NCI-H2227 treated with DMSO at 0.1 percent for 48 hours (cell line): ENCODE measurements around the gene SCNN1A.

Experiments
- DNase-seq: peaks from one replicate; lab custom pipeline; 2025; lab: John Stamatoyannopoulos, UW

The SCNN1A gene

DNA sequence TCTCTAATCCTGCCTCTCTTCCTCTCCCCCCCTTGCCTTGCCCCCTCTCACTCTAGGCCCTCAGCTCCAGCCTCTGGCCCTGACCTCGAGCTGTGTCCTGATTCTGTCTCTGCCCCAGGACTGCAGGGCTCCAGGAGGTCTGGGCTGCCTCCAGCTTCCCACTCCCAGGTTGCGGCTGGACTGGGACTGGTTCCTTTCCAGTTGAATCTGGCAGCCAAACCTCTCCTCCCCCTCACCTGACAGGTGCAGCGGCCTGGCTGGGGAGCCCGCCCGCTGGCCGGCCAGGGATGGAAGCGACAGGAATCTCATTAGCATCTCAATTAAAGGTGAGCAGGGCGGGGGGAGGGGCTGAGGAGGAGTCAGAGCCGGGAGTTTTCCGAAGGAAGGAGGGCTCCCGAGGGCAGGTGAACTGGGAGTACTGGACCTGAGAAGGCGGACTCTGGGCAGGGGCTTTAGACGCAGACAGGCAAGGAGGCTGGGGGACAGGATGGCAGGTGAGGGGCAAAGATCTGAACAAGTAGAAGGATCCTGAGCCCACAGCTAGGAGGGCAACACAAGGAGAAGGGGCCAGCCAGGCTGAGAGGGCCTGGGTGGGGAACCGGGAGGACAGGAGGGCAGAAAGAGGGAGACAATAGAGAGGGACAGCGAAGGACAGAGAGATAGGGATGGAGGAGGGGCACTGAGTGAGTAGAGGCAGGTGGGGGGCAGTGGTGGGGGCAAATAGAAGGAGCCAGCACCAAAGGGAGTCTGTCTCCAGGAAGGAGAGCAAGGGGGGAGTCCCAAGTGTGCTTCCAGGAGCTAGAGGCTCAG is at the start of gene SCNN1A:
Gene SCNN1A (minus strand): TSS at position 295 of the 810 bp plus-strand sequence. CDS start 780 bp downstream, outside the sequence.
- no peak for DNase-seq

DNA sequence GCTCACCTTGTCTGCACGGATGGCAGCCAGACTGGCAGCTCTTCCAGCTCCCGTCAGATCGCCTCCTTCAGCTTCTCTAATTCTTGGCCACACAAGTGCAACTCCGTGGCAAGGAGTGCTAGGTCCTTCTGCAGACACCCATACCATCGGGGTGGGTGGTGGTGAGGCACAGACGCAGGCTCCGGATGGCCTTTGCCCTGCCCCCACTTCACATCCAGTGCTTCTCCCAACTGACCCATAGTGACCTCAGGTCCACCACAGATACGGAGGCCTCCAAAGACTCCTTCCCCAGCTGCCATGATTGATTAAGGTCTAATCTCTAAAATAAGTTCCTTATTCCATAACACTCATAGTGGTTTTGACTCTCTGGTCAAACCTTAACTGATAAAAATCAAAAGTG is 49.5 kb upstream of the SCNN1A start:
- DNase-seq = no peak

DNA sequence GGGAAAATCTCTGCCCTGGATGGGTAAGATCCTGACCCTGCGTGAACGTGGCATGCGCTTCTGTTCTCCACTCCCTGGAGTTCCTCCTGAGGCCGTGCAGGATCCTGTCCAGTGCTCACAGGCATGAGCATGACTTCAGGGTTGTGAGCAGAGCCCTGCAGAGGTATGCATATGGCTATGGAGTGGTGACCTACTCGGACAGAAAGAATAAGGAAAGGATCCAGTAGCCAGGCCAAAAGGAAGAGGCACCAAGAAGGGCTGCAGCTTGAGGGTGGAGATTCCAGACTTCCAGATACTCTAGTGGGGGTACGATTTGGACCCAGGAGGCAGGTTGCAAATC is 48.6 kb upstream of the SCNN1A start:
- no peak for DNase-seq

DNA sequence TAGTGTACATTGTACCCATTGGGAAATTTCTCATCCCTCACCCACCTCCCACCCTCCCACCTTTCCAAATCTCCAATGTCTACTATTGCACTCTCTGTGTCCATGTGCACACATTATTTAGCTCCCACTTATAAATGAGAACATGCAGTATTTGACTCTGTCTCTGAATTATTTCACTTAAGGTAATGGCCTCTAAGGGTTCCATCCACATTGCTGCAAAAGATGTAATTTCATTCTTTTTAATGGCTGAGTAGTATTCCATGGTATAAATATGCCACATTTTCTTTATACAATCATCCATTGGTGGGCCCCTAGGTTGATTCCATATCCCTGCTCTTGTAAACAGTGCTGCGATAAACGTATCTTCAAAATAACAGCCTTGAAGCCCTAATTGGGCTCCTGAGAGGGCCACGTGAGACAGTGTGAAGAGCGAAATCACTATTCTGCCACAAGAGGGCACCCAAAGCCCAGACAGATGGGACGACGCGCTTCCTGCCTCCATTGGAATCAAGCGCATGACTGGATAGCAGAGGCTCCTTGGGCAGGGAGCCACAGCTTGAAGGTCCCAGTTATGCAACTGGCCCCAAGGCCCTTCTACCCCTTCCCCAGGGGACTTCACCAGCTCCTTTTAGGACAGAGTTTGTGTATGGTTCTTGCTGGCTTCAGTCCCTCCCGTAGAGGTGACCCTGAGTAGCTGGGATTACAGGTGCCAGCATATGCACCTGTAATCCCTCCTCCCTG is 48.1 kb upstream of the SCNN1A start:
- DNase-seq = peak; percentile 48

DNA sequence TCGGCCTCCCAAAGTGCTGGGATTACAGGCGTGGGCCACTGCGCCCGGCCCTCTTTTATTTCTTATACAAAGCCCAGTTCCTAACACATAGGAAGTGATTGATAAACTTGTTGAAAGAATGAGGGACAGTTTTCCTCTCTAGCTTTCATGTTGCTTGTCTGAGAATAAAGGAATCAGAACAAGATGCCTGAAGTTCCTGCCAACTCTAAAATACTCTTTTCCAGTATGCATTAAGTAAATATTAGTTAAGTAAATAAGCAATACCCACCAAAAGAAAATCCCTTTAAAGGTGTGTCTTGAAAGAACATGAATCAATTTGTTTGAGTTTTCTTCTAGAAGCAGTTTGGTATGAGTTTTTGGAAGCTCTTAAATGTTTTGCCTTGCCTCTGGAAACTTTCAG is 45.0 kb upstream of the SCNN1A start:
- DNase-seq = no peak

DNA sequence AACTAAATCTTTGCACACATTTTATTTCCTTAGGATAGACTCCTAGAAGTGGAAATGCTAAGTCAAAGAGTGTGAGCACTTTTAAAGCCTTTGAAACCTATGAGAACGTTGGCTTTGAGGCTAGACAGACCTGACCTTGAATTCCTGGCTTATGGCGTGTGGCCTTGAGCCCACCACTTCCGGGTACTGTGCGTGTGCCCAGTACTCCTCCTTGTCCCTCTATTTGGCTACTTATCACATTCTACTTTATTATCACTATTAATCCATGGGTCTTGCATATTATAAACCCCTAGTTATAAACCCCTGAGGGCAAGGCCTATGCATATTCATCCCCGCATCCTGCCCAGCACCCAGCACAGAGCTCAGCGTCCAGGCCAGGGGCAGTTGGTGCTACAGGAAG is 43.4 kb upstream of the SCNN1A start:
- DNase-seq = no peak

DNA sequence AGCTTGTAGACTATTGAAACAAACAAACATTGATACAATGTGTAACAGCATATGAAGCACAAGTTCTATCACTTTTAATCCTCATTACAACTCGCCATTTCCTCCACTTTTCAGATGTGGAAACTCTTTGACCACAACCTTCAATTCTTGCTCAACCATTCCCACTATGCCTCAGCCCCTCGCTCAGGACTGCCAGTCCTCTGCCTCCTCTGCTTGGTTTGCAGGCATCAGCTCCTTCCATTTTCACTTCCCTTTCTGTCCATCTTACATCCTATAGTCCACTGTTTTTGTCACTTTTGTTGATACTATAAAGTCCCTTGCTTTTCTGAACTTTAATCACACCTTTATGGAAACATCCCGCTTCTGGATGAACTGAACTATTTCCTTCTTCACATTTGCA is 41.2 kb upstream of the SCNN1A start:
- DNase-seq = no peak

DNA sequence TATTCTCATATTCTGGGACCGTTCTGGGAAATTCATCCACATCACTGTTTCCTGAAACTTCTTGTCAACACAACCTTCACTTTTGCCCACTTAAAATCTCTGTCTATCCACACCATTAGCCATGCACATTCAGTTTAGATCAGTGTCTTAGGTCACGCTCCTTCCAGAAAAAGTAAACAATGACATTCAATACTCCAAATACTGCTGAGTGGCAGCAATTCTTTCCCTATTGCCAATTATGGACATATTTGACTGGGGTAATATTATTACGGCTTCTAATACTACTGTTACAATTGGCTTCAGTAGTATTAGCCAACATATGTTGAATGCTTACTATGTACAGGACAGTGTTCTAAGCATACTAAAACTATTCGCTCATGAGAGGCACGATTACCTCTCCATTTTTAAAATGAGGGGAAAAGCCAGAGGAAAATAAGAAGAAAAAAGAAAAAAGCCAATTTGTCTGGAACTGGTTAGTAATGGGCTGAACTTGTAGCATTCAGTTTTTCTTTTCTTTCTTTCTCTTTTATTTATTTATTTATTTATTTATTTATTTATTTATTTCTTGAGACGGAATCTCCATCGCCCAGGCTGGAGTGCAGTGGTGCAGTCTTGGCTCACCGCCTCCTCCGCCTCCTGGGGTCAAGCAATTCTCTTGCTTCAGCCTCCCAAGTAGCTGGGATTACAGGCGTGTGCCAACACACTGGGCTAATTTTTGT is 32.0 kb upstream of the SCNN1A start:
- DNase-seq = no peak

DNA sequence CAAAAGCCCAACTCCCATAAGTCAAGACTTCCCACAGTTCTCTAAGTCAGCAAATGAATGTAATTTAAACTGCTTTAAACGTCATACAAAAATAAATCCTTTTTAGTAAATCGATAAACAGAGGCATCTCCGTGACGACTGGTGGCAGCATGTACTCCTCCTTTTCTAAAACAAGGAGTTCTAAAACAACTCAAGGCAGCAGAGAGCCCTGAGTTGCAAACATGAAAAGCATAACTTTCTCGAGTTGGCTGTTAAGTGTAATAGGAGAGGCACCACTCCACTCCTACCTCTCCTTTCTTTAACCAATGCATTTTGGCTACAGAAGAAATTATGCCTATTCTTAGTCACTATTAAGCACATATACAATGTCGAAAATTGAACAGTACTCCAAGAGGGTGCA is 30.6 kb upstream of the SCNN1A start:
- no peak for DNase-seq

DNA sequence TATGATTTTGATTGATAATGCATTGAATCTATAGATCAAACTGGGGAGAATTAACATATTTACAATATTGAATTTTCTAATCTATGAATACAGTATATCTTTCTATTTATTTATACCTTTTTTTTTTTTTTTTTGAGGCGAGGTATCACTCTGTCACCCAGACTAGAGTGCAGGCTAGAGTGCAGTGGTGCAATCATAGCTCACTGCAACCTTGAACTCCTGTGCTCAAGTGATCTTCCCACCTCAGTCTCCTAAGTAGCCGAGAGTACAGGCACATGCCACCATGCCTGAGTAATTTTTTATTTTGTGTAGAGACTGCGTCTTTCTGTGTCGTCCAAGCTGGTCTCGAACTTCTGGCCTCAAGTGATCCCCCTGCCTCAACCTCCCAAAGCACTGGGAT is 29.0 kb upstream of the SCNN1A start:
- no peak for DNase-seq

DNA sequence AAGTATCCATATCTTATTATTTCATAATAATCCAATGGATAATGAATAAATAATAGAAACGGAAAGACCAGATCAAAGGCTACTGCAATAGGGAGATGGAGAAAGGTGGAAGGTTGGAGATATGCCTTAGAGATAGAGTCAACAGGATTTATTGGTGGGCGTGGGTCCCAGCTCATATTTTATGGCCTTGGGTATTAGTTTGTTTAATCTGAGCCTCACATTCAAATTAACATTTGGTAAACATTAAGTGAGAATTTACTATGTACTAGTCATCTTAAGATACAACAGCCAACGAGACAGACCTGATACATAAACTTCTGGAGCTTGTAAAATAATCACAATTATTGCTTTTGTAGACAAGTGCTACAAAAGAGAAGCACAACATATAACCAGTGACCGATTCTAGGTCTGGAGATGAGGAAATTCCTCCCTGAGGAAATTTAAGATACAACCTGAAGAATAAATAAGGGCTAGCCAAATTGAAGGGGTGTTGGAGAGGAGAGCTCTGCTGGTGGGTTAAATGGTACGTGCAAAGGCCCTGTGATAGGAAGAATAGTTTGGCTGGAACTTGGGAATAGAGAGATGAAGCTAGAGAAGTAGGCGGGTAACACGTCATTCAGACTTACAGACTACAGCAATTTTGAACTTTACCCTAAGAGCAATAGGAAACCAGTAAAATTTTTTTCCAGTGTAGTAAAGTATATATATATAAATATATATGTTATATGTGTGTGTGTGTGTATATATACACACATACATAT is 24.7 kb upstream of the SCNN1A start:
- no peak for DNase-seq

DNA sequence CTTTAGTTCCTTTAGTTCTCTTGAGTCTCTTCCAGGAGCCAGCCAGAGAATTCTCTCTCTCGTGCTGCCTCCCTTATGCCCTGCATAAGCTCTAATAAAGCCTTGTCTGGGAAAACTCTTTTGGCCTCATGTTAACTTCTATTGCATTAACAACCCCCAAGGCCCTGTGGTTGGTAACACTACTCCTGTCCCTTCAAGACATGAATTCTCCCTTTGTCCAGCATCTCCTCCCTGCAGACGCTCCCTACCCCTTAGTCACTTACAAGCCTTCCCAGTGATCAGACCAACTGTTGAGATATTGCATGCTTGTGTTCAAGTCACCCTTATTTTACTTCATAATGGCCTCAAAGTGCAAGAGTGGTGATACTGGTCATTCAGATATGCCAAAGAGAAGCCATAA is 20.7 kb upstream of the SCNN1A start:
- DNase-seq = no peak

DNA sequence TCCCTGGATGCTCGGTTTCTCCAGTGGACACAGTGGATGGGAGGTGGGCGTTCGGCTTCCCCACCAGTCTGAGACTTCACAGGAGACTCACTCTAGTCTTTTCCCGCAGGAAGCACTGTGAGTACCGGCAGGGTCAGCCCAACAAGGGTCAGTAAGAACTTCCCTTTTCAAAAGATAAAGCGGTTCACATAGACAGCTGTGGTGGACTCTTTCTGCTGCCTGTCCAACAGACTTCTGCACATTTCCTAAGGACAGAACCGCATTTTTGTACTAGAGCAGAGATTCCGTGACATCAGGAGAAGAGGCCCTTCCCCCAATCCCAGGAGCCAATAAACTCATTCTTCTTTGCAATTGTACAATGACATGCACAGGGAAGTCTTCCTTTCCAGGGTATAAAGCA is 19.0 kb upstream of the SCNN1A start:
- DNase-seq = no peak

DNA sequence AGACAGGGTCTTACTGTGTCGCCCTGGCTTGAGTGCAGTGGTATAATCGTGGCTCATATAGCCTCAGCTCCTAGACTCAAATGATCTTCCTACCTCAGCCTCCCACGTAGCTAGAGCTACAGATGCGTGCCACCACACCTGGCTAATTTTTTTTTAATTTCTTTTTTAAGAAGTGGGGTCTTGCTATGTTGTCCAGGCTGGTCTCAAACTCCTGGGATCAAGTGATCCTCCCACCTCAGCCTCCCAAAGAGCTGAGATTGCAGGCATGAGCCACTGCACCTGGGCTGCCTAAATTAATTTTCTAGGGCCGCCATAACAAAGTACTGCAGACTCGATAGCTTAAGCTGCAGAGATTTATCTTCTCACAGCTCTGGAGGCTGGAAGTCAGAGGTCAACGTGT is 17.7 kb upstream of the SCNN1A start:
- no peak for DNase-seq

DNA sequence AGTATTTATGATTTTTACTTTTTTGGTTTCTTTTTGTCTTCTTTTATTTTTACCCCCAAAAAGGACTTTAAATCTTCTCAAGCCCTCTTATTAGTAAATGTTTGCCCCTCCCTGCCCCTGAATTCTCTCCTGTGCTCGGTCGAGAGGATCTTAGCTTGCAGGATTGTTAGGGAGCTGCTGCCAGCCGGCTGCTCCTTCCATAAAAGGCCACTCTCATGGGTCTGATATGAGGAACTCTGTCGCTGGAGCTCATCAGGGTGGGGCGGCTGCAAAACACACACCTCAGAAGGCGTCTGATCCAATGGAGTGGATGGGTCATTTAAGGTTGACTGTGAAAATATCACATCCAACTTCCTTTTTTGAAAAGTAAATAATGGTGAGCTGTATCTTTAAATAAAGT is 17.1 kb upstream of the SCNN1A start:
- no peak for DNase-seq

DNA sequence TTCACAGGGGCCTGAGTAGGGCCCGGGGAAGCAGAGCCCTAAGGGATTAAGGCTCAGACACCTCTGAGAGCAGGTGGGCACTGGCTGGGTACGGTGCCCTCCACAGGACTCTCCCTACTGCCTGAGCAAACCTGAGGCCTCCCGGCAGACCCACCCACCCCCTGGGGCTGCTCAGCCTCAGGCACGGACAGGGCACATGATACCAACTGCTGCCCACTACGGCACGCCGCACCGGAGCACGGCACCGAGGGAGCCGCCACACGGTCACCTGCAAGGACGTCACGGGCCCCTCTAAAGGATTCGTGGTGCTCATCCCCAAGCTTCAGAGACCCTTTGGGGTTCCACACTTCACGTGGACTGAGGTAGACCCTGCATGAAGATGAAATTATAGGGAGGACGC is 15.7 kb upstream of the SCNN1A start:
- no peak for DNase-seq

DNA sequence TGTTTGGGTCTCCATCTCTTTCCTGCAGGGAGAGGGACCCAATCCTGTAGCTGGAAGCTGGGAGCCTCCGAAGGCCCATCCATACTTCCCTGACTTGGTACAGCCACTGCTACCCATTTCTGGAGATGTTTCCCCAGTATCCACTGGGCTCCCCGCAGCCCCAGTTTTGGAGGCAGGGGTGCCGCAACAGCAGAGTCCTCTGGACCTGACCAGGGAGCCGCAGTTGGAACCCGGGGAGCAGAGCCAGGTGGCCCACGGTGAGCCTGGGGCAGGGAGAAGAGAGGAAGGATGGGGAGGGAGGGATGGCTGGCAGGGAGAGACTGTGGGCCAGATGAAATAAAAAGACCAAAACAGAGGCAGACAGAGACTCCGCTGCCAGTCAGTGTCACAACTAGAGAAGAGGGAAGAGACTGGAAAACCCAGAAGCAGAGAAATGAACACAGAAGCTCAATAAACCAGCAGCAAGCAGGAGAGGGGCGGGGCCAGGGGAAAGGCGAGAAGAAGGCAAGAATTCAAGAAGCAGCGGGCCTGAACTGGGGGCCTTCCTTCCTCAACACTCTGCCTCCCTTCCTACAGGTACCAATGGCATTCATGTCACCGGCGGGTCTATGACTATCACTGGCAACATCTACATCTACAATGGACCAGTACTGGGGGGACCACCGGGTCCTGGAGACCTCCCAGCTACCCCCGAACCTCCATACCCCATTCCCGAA is 14.9 kb upstream of the SCNN1A start:
- no peak for DNase-seq

DNA sequence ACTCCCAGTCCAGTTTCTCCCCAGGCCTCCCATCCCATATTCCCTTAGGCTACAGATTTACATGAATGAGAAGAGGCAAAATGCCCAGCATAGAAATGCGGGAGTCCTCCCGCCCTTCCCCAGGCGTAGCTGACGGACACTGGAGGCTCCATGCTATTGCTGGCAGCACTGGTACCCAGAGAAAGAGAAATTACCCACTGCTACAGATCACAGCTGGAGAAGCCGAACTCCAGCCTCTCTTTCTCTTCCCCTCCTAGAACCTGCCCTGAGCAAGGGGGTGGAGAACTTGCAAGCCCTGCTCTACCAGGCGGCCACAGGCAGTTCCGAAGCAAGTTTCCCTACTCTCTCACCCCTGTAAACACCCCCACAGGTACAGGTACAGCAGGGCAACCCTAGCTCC is 12.2 kb upstream of the SCNN1A start:
- DNase-seq = no peak

DNA sequence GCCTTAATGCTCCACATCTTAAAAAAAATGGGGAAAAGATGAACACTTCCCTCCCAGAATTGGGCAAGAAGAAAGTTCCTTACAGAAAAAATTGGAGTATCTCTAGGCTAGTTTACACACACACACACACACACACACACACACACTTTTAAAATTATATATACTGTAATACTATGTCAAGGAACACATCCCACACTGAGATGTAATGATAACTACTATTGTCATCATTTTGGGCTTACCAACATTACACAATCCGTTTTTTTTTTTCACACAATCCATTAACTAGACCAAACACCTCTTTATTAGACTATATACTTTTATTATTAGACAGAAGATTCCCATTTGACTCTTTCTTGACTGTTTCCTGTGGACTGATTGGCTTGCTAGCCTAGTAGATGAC is 11.1 kb upstream of the SCNN1A start:
- DNase-seq = no peak

DNA sequence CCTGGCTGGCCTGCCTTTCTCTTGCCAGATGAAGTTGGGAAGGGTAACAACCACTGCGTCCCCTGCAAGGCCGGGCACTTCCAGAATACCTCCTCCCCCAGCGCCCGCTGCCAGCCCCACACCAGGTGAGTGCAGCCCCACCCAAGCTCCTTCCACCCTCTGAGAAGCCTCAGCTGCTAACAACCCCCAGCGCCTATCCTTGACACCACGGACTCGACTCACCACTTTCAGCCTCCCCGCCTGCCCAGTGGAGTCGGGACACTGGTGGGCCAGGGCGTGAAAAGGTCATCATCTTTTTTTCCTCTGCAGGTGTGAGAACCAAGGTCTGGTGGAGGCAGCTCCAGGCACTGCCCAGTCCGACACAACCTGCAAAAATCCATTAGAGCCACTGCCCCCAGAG is 10.7 kb upstream of the SCNN1A start:
- no peak for DNase-seq
